ENCODE data around the gene RPS16. TPM values are rescaled to one million over a fixed set of nuclear protein-coding genes. Genes with fewer than 3 reads are reported as not detected.

Gene RPS16
- total and polyA plus RNA-seq, 4 donors: 109 to 1,094 (median 218) TPM

DNA sequence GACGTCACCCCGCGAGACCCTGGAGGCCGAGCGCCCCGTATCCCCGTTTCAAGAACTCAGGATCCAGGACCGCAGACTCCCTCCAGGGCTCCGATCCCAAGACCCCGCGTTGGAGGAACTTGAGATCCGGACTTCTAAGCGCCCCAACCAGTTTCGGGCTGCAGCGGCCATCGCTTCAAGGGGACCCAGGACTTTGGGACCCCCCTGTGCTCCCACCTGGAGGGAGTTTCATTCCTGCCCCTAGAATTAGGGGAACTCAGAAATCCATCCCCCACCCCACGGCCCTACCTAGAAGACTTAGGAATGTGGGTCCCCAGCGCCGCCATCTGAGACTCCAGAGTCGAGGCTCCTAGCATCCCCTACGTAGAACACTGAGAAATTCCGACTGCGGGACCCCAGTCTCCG is 22.9 kb downstream of the RPS16 start (continued):
- TF ChIP-seq GABPA (IDR thresholded peaks at IDR 0.05 in 1 of 2, conservative IDR thresholded peaks at IDR 0.05 in 1 of 2) (no peak), FOXA1 (IDR thresholded peaks at IDR 0.05) (no peak), ATF3 (IDR thresholded peaks at IDR 0.05) (no peak), MAX (IDR thresholded peaks at IDR 0.05) (no peak), FOXA2 (IDR thresholded peaks at IDR 0.05) (no peak)

DNA sequence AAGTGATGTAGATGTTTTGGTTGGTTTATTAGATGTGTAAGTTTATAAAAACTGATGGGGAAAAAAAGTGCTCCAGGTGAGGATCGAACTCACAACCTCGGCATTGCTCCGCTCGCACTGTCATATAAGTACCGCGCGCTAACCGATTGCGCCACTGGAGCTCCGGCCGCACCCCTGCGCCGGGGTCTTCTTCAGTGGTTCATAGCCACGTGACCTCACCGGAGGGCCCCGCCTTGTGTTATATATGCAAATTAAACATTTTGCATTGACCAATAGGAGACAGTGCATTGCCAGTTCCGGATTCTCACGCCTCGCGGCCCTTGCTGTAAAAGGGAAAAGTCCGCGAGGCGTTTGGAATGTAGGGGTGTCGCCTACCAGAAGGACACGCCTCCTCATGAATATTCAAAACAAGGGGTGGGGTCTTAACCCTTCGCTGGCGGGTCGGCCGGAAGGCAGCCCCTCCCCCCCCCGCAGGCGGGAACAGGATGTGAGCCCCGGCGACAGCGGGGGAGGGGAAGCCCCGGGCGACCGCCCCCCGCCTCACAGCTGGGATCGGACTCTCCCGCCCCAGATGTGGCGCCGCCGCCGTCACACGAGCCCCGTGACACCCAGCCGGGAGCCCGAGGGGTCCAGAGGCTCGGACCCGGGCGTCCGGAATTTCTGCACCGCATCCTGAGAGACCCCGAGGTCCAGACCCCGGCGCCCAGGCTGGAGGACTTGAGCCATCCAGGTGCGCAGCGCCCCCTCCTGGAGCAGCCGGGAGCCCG is 23.5 kb downstream of the RPS16 start, which contains the start of gene PLEKHG2:
Gene PLEKHG2, plus strand, starts transcription at position 570 of the 767 bp plus-strand sequence. CDS start 1,418 bp downstream, outside the sequence.
- H3K4me1 ChIP-seq (ENCODE audit: control insufficient read depth in 4 of 4, insufficient read depth in 4 of 4, low read length in 3 of 4): peaks cover 5 to 32% (median 11%) of the 10 kb centered on the region in 4 donors

More for the DNA sequence above, 23.5 kb downstream of the RPS16 start, which contains the start of gene PLEKHG2:
- Histone ChIP-seq H3K4me3 (ENCODE audit: low read depth in 1 of 3, low read length in 3 of 3) (peak within 1 kb of the TSS; percentile 15 to 94 (median 80)), H3K36me3 (ENCODE audit: control insufficient read depth in 4 of 4, insufficient read depth in 3 of 4, low read depth in 1 of 4, low read length in 3 of 4) (peaks cover 0 to 9% (median 0%) of the 10 kb centered on the region in 4 donors), H3K27ac (ENCODE audit: low read depth in 1 of 2, low read length in 2 of 2) (peak within 1 kb of the TSS; percentile 89 to 98), H3K9me3 (ENCODE audit: control insufficient read depth in 4 of 4, low read length in 3 of 4) (no peaks in the 10 kb centered on the region), H3K27me3 (ENCODE audit: control insufficient read depth in 4 of 4, insufficient read depth in 4 of 4, low read length in 3 of 4) (no peaks in the 10 kb centered on the region), H3K9ac (ENCODE audit: low read depth in 1 of 2, low read length in 2 of 2) (peak within 1 kb of the TSS; percentile 64 to 98)
- peak; percentile 98 for DNase-seq (ENCODE audit: low spot score)
- WGBS: under 1% methylated on average over 60 of the region's 60 CpGs
- peak; percentile 13 to 55 for TF ChIP-seq EGR1 (IDR thresholded peaks at IDR 0.05; ENCODE audit: low read depth in 2 of 2)
- no peak for TF ChIP-seq HNF4G (IDR thresholded peaks at IDR 0.05)
- TF ChIP-seq JUND (IDR thresholded peaks at IDR 0.05): peak in 1 of 2 donors; percentile 79
- TF ChIP-seq RXRA (IDR thresholded peaks at IDR 0.05): peak; percentile 45 to 51
- TF ChIP-seq GABPA (IDR thresholded peaks at IDR 0.05 in 1 of 2, conservative IDR thresholded peaks at IDR 0.05 in 1 of 2): peak; percentile 65 to 84
- TF ChIP-seq RAD21 (IDR thresholded peaks at IDR 0.05): peak; percentile 46 to 62
- TF ChIP-seq FOXA2 (IDR thresholded peaks at IDR 0.05): peak; percentile 18
- peak; percentile 99 for TF ChIP-seq ATF3 (IDR thresholded peaks at IDR 0.05)
- TF ChIP-seq, protein P1, sequence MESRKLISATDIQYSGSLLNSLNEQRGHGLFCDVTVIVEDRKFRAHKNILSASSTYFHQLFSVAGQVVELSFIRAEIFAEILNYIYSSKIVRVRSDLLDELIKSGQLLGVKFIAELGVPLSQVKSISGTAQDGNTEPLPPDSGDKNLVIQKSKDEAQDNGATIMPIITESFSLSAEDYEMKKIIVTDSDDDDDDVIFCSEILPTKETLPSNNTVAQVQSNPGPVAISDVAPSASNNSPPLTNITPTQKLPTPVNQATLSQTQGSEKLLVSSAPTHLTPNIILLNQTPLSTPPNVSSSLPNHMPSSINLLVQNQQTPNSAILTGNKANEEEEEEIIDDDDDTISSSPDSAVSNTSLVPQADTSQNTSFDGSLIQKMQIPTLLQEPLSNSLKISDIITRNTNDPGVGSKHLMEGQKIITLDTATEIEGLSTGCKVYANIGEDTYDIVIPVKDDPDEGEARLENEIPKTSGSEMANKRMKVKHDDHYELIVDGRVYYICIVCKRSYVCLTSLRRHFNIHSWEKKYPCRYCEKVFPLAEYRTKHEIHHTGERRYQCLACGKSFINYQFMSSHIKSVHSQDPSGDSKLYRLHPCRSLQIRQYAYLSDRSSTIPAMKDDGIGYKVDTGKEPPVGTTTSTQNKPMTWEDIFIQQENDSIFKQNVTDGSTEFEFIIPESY (IDR thresholded peaks at IDR 0.05): peak; percentile 95
- TF ChIP-seq FOXA1 (IDR thresholded peaks at IDR 0.05): peak; percentile 54
- peak; percentile 52 for TF ChIP-seq REST (IDR thresholded peaks at IDR 0.05)
- peak; percentile 87 for TF ChIP-seq SP1 (IDR thresholded peaks at IDR 0.05)
- TF ChIP-seq HNF4A (conservative IDR thresholded peaks at IDR 0.05): peak; percentile 69 to 70
- TF ChIP-seq NR2F2 (IDR thresholded peaks at IDR 0.05): peak; percentile 57
- peak; percentile 27 for TF ChIP-seq YY1 (IDR thresholded peaks at IDR 0.05)
- TF ChIP-seq TAF1 (conservative IDR thresholded peaks at IDR 0.05): no peak
- TF ChIP-seq, protein P2, sequence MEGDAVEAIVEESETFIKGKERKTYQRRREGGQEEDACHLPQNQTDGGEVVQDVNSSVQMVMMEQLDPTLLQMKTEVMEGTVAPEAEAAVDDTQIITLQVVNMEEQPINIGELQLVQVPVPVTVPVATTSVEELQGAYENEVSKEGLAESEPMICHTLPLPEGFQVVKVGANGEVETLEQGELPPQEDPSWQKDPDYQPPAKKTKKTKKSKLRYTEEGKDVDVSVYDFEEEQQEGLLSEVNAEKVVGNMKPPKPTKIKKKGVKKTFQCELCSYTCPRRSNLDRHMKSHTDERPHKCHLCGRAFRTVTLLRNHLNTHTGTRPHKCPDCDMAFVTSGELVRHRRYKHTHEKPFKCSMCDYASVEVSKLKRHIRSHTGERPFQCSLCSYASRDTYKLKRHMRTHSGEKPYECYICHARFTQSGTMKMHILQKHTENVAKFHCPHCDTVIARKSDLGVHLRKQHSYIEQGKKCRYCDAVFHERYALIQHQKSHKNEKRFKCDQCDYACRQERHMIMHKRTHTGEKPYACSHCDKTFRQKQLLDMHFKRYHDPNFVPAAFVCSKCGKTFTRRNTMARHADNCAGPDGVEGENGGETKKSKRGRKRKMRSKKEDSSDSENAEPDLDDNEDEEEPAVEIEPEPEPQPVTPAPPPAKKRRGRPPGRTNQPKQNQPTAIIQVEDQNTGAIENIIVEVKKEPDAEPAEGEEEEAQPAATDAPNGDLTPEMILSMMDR (IDR thresholded peaks at IDR 0.05; ENCODE audit: low read depth, low read length, missing input control): peak; percentile 65
- peak; percentile 79 for TF ChIP-seq MAX (IDR thresholded peaks at IDR 0.05)

Data from liver (tissue), 9 donors.